GM12878 (cell line): ENCODE results near the gene SPOCK1. TPM values are rescaled to one million over a fixed set of nuclear protein-coding genes. Genes with fewer than 3 reads are reported as not detected.

Experiments
- ATAC-seq: fragments of 200-7000 bp; cut with Tn5 transposase; 3 replicates; pipeline ENCODE4 v1.9.1; 2020; ENCODE audit warnings: mild to moderate bottlenecking, moderate library complexity
- BruUV-seq: library from RNA; stranded (reverse); fragments of 400-500 nt; replicated peaks from 2 replicates; lab custom pipeline; 2021; lab: Mats Ljungman, UMichigan
- CTCF ChIA-PET: fragments of 300-600 bp; sonication (Branson Sonifier 250); formaldehyde crosslinking; extraction: SDS; loops from one replicate; lab custom pipeline; 2021; ENCODE audit warnings: inconsistent platforms; lab: Yijun Ruan, JAX
- POLR2A ChIA-PET: fragments of 350-600 bp; formaldehyde crosslinking; extraction: SDS; loops from one replicate; lab custom pipeline; 2021; ENCODE audit warnings: inconsistent platforms; lab: Charles Lee
- RAD21 ChIA-PET: fragments of 300-600 bp; sonication (Branson Sonifier 250); formaldehyde crosslinking; loops from one replicate; lab custom pipeline; 2023; ENCODE audit warnings: antibody characterized with exemption; ENCODE audit not compliant: unreplicated experiment; lab: Charles Lee
- SMC1A ChIA-PET: fragments of 300-600 bp; sonication (Branson Sonifier 250); formaldehyde crosslinking; loops from one replicate; lab custom pipeline; 2023; ENCODE audit not compliant: unreplicated experiment, uncharacterized antibody; lab: Charles Lee
- DNase-seq: peaks from one replicate; pipeline ENCODE4 v3.0.0-alpha.2; 2011; ENCODE audit warnings: low read depth, low spot score
- FAIRE-seq: peaks from 3 replicates; lab custom pipeline; 2011; peaks lifted over from hg19 to GRCh38; lab: Jason Lieb, UNC
- H2AFZ ChIP-seq: 2 replicates; pipeline ENCODE4 v1.6.0; 2011; ENCODE audit warnings: low read depth, low read length, control low read depth; ENCODE audit not compliant: control insufficient read depth
- H3K27ac ChIP-seq: 2 replicates; pipeline ENCODE4 v1.5.1; 2011; ENCODE audit warnings: control low read depth; ENCODE audit not compliant: control insufficient read depth, insufficient read depth
- H3K27me3 ChIP-seq, 2 experiments: replicated peaks in 1 of 2; 2 replicates each; pipeline versions ENCODE4 v1.6.0 to v1.6.1; 2011; ENCODE audit warnings: low read length in 1 of 2; ENCODE audit not compliant: control insufficient read depth in 2 of 2, insufficient read depth in 2 of 2
- H3K36me3 ChIP-seq, 2 experiments: 2 replicates each; pipeline ENCODE4 v1.5.1; 2011; ENCODE audit warnings: low read length in 1 of 2; ENCODE audit not compliant: control insufficient read depth in 2 of 2, insufficient read depth in 2 of 2
- H3K4me1 ChIP-seq: 2 replicates; pipeline ENCODE4 v1.6.1; 2011; ENCODE audit warnings: mild to moderate bottlenecking, low read length, moderate library complexity, mixed read lengths; ENCODE audit not compliant: control insufficient read depth, insufficient read depth
- H3K4me2 ChIP-seq: 2 replicates; pipeline ENCODE4 v1.6.0; 2011; ENCODE audit warnings: control low read depth; ENCODE audit not compliant: control insufficient read depth, insufficient read depth
- H3K4me3 ChIP-seq: fragments of 200-600 bp; sonication (generic); 2 replicates; pipeline ENCODE4 v1.5.1; 2016
- H3K79me2 ChIP-seq: 2 replicates; pipeline ENCODE4 v1.6.0; 2011; ENCODE audit warnings: low read length; ENCODE audit not compliant: control insufficient read depth, insufficient read depth
- H3K9ac ChIP-seq: 2 replicates; pipeline ENCODE4 v1.8.0; 2011; ENCODE audit warnings: low read length, control low read depth, mixed read lengths; ENCODE audit not compliant: control insufficient read depth, insufficient read depth
- H3K9me3 ChIP-seq: replicated peaks from 3 replicates; pipeline ENCODE4 v1.5.1; 2011; ENCODE audit warnings: mild to moderate bottlenecking, low read length; ENCODE audit not compliant: control insufficient read depth, insufficient read depth
- H4K20me1 ChIP-seq: 2 replicates; pipeline ENCODE4 v1.6.0; 2011; ENCODE audit not compliant: control insufficient read depth, insufficient read depth
- BMI1 ChIP-seq: fragments of 450-650 bp; IDR thresholded peaks from 2 replicates; pipeline ENCODE4 v1.6.1; 2016; ENCODE audit warnings: mild to moderate bottlenecking, moderate library complexity, borderline replicate concordance
- IKZF2 ChIP-seq, 2 experiments: fragments of 450-650 bp; IDR thresholded peaks; 2 replicates each; pipeline ENCODE4 v1.6.1; 2017; ENCODE audit warnings: mild to moderate bottlenecking in 2 of 2, moderate library complexity in 2 of 2
- KDM1A ChIP-seq: fragments of 200-600 bp; sonication (generic); IDR thresholded peaks from 2 replicates; pipeline ENCODE4 v1.6.1; 2016; ENCODE audit warnings: borderline replicate concordance
- KLF5 ChIP-seq: fragments of 450-650 bp; IDR thresholded peaks from 2 replicates; pipeline ENCODE4 v1.6.1; 2014; ENCODE audit warnings: mild to moderate bottlenecking; ENCODE audit not compliant: partially characterized antibody
- MAX ChIP-seq: IDR thresholded peaks from 2 replicates; pipeline ENCODE4 v1.6.1; 2012; ENCODE audit warnings: low read depth, low read length, improper control_type of control experiment
- MEF2B ChIP-seq: fragments of 450-650 bp; IDR thresholded peaks from 2 replicates; pipeline ENCODE4 v1.6.1; 2018; ENCODE audit warnings: mild to moderate bottlenecking, moderate library complexity; ENCODE audit not compliant: partially characterized antibody, poor library complexity, severe bottlenecking
- NRF1 ChIP-seq: conservative IDR thresholded peaks from 2 replicates; pipeline ENCODE4 v1.6.1; 2011; ENCODE audit warnings: mild to moderate bottlenecking, low read depth, low read length, improper control_type of control experiment
- TARDBP ChIP-seq: IDR thresholded peaks from 2 replicates; pipeline ENCODE4 v1.6.1; 2016; ENCODE audit warnings: borderline replicate concordance
- USF2 ChIP-seq: IDR thresholded peaks from 2 replicates; pipeline ENCODE4 v1.6.1; 2011; ENCODE audit warnings: low read depth, low read length, improper control_type of control experiment, borderline replicate concordance
- ZNF274 ChIP-seq: IDR thresholded peaks from one replicate; pipeline ENCODE4 v1.8.0; 2011; ENCODE audit not compliant: insufficient read length, insufficient read depth
- WGBS: methylation state at CpG from one replicate; pipeline ENCODE4 v1.1.6; 2016; ENCODE audit warnings: low lambda C conversion rate; ENCODE audit not compliant: insufficient replicate concordance, insufficient coverage; ENCODE audit errors: missing lambda C conversion rate; 5-methylcytosine and 5-hydroxymethylcytosine counted together
- in situ Hi-C: fragments of 300-500 bp; cut with MboI; formaldehyde crosslinking; loops from 9 replicates; pipeline ENCODE4 v1.14.3; 2018; ENCODE audit warnings: mixed read lengths
- intact Hi-C: fragments of 100-400 bp; cut with micrococcal nuclease; formaldehyde crosslinking; loops from one replicate; pipeline ENCODE4 v1.14.2; 2022; ENCODE audit not compliant: unreplicated experiment
- polyA plus RNA-seq, 11 experiments: library from polyadenylated mRNA; depleted of rRNA in 4 of 11; unstranded in 6 of 11; stranded (reverse) in 5 of 11; fragments of >200 nt; fragmentation: Nextera tagmentation in 4 of 11; fragmentation: Illumina TruSeq in 1 of 11; extraction: Ambion mirVana in 4 of 11; extraction: Trizol in 1 of 11; gene quantifications; 1 replicate in 1 of 11; 2 replicates in 10 of 11; pipeline versions ENCODE4 v1.2.1 to v1.2.3, GENCODE V29; 2011 to 2016; ENCODE audit warnings: inconsistent platforms in 2 of 11, missing spikeins in 2 of 11, low read depth in 1 of 11
- total RNA-seq, 4 experiments: library from RNA; depleted of rRNA in 3 of 4; stranded (reverse); fragments of >200 nt in 3 of 4; fragmentation: Illumina TruSeq in 1 of 4; extraction: Trizol in 1 of 4; gene quantifications; 2 replicates each; pipeline versions ENCODE4 v1.2.1 to v1.2.3, GENCODE V29; 2013 to 2021

SPOCK1 gene
- total and polyA plus RNA-seq, 10 of the 15 experiments (the other 5 are each of a cell fraction or from before 2014, with no cell fraction given) = 0.06 to 0.68 (median 0.25) TPM; not detected in 3

GRCh38 chr5:137212471-137212870, 286.7 kb downstream of the SPOCK1 start (continued):
- no peak for TF ChIP-seq ZNF274
- no peak for TF ChIP-seq USF2
- TF ChIP-seq KLF5 = no peak
- no peak for TF ChIP-seq NRF1
- TF ChIP-seq BMI1 = no peak
- no peak for TF ChIP-seq MEF2B
- TF ChIP-seq KDM1A = no peak
- no peak for TF ChIP-seq MAX

- no peaks in the 10 kb centered on the region for H3K79me2 ChIP-seq
- in situ Hi-C loops (no loop called here), intact Hi-C loops (no loop called here)
- H3K4me3 ChIP-seq = no peak overlapping the region
- POLR2A ChIA-PET = no interaction called here
- H2AFZ ChIP-seq = no peak overlapping the region
- TF ChIP-seq IKZF2 (IDR thresholded peaks at IDR 0.05) (0 out of 4 replicates have a peak, but pooled peaks of 1 of the 2 experiments have one; percentile 19), TARDBP (no peak)
- no peak overlapping the region for H3K4me2 ChIP-seq
- WGBS = 2% methylated on average over 9 of the region's 9 CpGs
- no peak overlapping the region for H3K9ac ChIP-seq
- H3K27me3 ChIP-seq = no peaks in the 10 kb centered on the region; a peak in 1 of 4 replicates
- no peaks in the 10 kb centered on the region for H4K20me1 ChIP-seq
- no peaks in the 10 kb centered on the region for H3K36me3 ChIP-seq
- H3K4me1 ChIP-seq = no peaks in the 10 kb centered on the region
- no peaks in the 10 kb centered on the region for H3K9me3 ChIP-seq
- peak; percentile 52 for ATAC-seq
- RAD21 ChIA-PET = no interaction called here
- CTCF ChIA-PET = no interaction called here
- no peak for FAIRE-seq
- SMC1A ChIA-PET = no interaction called here
- no peak overlapping the region for H3K27ac ChIP-seq
- no TSS peak for BruUV-seq
- no peak for DNase-seq
Measured at GRCh38 chr5:137209232-137209809, 289.8 kb downstream of the SPOCK1 start.
